GM12873 (cell line): ENCODE data around the gene C3orf52.

Source experiments
- CTCF ChIP-seq: IDR thresholded peaks from 2 replicates; pipeline ENCODE4 v1.5.1; 2012; ENCODE audit warnings: low read depth, mild to moderate bottlenecking, moderate library complexity, low read length, control low read depth; ENCODE audit not compliant: insufficient read depth; ENCODE audit errors: missing control alignments

Gene C3orf52

GRCh38 chr3:112143689-112144088 lies 57.5 kb downstream of the C3orf52 start:
- TF ChIP-seq CTCF: no peak

- TF ChIP-seq CTCF: no peak
These were observed 62.9 kb downstream of the C3orf52 start for GRCh38 chr3:112149136-112149535.

DNA sequence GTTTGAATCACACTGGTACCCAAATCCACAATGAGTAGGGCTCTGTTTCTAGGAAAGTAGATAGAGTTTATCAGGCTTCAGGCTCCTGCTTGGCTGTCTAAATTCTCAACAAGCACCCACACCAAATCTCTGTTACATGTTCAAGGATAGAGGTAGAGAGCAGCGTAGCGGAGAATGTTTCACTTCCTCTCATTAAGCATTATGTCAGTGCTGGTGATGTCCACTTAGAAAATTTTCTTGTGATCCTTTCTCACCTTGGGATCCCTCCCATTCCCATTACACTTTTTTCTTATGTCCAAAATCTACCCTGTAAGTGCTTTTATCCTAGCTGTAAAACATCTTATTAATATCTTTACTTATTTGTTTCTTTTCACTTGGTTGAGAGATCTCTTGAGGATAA lies 81.6 kb downstream of the C3orf52 start:
- no peak for TF ChIP-seq CTCF
